Measurements from ENCODE around the gene NLGN1. TPM values are rescaled to one million over a fixed set of nuclear protein-coding genes. Genes with fewer than 3 reads are reported as not detected.
"Not testable (repeated sequence)": the region's sequence is repeated elsewhere in the genome, so short reads cannot be mapped to it uniquely, and the experiment has no call there.

Gene NLGN1
- total RNA-seq, 1 experiment from 2014 or later = 4.2 TPM

- DNase-seq (ENCODE audit: low read depth) = peak; percentile 38
Measured at GRCh38 chr3:174218016-174218415, 820.5 kb downstream of the NLGN1 start.

- no peak for DNase-seq (ENCODE audit: low read depth)
Measured at GRCh38 chr3:174219738-174220137, 822.2 kb downstream of the NLGN1 start.

DNA sequence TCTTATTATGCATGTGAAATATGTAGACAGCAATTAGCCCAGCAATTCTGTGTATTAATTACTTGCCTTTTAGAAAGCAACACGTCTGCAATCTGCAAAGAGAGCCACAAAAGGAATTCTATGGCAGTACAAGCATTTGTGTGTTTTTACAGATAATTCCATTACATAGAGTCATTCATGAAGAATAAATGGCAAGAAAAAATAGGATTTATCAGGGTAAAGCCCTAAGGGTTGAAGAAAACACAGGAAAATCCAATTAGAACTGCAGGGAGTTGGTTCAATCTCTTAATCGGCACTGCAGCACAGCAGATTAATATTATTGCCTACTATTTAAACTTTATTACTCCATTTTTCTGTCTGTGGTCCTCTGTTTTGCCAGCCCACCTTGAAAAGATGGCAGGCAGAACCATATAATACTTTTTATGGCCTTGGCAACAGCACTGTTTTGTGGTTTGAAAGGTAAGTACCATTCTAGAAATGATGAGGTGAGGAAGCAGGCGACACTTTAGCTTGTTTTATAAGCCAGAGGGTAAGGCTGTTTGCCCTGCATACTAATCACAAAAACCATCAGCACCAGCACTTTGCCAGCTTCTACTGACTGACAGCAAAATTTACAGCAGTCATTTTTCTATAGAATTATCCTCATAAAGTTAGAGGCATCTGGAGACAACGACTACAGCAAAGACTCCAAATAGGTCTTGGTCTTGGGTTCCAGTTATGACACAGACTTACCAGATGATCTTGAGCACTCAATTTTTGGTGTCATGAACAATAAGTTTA is 823.4 kb downstream of the NLGN1 start:
- no peak for DNase-seq (ENCODE audit: low read depth)

DNA sequence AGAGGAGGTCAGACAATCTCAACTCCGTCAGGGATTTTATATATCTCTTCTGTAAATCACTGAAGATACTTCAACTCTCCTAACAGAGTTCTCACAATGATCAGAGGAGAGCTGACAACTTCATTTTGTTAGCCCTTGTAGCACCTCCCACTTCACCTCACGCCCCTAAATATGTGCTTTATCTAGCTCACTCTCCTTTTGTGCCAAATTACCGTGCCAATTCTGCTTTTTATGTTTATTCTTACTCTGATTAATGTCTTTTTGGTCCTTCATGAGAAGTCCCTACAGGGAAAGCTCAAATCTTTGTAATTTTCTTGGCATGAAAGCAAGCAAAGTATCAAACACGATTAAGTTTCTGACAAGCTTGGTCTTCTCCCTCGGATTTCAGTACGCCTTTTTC is 825.5 kb downstream of the NLGN1 start:
- DNase-seq (ENCODE audit: low read depth) = no peak

- no peak for DNase-seq (ENCODE audit: low read depth)
Measured at GRCh38 chr3:174223626-174224025, 826.1 kb downstream of the NLGN1 start.

DNA sequence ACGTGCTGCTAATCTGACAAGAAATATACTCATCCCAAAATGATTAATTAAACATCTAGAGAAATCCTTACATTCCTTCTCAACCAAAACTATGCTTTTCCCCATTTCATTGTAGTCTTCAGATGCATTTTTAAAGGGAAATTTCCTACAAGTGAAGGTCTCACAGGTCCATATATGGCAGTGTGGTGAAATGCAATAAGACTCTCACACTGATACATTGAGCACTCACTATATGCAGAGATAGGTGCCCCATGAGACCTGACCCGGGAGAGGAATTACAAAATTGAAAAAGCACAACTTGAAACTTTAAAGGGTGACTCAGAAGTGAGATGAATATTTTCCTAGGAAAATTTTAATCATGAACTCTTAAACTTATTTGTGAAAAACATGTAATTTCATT is 832.4 kb downstream of the NLGN1 start:
- DNase-seq (ENCODE audit: low read depth) = no peak

GRCh38 chr3:174232028-174232657 is 834.6 kb downstream of the NLGN1 start:
- DNase-seq (ENCODE audit: low read depth) = not testable (repeated sequence)

DNA sequence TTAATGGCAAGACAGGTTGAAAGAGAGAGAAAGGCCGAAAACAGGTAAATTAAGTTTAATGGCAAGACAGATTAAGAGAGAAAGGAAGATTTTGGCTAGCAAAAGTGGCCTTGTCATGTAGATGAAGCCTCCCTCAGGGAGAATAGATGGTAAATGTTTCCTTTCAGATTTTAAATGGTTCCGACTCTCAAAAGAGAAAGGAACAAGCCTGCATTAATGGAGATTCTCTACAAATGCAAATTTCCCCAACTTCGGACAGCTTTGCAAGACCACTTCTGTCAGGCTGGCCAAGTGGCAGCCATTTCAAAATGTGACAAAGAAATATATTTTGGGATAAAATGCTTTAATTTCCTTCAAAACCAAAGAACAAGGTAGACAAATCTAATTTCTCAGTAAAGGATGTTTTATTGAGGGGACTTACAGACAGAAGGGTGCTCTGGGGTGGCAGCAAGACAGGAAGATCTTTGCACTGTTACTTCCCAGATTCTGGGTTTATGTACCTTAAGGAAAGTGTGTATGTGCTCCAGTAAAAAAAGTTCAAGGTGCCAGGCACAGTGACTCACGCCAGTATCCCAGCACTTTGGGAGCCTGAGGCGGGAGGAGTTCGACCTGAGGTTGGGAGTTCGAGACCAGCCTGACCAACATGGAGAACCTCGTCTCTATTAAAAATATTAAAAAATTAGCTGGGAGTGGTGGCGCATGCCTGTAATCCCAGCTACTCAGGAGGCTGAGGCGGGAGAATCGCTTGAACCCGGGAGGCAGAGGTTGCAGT is 835.3 kb downstream of the NLGN1 start:
- no peak for DNase-seq (ENCODE audit: low read depth)

GRCh38 chr3:174233511-174233910 is 836.0 kb downstream of the NLGN1 start:
- no peak for DNase-seq (ENCODE audit: low read depth)

DNA sequence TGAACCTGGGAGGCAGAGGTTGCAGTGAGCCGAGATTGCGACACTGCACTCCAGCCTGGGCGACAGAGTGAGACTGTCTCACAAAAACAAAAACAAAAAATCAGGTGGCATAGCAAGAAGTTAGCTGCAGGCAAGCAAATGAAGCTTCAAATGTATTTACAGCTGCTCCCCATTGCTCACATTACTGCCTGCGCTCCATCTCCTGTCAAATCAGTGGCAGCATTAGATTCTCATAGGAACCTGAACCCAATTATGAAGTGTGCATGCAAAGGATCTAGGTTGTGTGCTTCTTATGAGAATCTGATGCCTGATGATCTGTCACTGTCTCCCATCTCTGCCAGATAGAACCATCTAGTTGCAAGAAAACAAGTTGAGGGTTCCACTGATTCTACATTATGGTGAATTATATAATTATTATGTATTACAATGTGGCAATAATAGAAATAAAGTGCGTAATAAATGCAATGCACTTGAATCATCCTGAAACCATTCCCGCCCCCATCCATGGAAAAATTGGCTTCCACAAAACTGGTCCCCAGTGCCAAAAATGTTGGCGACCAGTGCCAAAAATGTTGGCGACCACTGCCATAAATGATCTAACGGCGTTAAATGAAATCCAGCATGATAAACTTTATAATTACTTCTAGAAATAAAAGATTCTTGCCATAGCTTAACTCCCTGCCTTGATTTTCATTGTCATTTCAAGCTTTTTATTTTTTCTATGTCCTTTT is 844.9 kb downstream of the NLGN1 start:
- no peak for DNase-seq (ENCODE audit: low read depth)

DNA sequence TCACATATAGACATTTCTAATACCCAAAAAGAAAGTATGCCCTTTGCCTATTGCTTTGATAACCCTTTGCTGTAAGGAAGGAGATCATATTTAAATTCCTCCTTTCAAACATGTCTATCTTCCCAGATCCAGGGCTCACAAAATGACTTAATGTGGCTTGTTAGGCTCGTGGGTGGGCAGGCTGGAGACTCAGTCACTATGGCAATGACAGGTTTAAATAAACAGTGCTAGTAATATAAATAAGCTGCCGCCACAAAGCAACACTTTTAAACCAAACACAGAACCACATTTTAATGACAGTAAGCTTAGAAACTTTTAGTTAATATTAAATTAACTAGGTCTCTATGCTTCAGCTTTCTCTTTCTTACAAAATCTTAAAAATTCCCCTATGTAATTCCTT is 845.6 kb downstream of the NLGN1 start:
- DNase-seq (ENCODE audit: low read depth) = peak; percentile 77

GRCh38 chr3:174247687-174248152 is 850.2 kb downstream of the NLGN1 start:
- no peak for DNase-seq (ENCODE audit: low read depth)

DNA sequence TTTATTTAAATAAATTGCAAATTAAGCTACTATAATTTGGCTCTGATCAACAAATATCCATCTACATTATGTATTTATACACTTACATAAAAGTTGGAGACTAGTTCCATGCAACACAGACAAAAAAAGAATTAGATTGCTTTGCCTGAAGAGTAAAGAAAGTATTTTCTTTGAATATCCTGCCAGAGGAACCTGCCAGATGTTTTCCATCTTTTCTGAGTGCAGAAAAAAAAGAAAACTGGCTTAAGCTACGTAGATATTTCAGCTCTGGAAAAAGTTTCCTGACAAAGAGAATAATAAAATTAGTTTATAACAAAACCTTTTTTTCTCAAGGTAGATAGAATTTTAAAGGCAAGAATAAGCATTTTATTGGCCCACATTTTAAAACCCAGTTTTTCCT is 854.1 kb downstream of the NLGN1 start:
- DNase-seq (ENCODE audit: low read depth) = no peak

GRCh38 chr3:174253196-174253823 is 855.8 kb downstream of the NLGN1 start:
- no peak for DNase-seq (ENCODE audit: low read depth)

GRCh38 chr3:174253940-174254339 is 856.4 kb downstream of the NLGN1 start:
- no peak for DNase-seq (ENCODE audit: low read depth)

GRCh38 chr3:174255454-174255853 is 857.9 kb downstream of the NLGN1 start:
- DNase-seq (ENCODE audit: low read depth) = no peak

DNA sequence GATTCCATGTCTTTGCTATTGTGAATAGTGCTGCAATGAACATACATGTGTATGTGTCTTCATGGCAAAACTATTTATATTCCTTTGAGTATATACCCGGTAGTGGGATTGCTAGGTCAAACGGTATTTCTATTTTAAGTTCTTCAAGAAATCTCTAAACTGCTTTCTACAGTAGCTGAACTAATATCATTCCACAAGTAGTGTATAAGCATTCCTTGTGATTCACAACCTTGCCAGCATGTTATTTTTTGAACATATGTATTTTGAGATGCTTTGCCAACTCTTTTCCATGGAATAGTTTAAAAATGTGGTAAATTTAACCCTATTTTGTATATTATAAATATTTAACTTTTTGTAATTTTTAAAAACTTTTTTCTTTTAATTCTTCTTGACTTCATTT is 868.9 kb downstream of the NLGN1 start:
- no peak for DNase-seq (ENCODE audit: low read depth)

DNA sequence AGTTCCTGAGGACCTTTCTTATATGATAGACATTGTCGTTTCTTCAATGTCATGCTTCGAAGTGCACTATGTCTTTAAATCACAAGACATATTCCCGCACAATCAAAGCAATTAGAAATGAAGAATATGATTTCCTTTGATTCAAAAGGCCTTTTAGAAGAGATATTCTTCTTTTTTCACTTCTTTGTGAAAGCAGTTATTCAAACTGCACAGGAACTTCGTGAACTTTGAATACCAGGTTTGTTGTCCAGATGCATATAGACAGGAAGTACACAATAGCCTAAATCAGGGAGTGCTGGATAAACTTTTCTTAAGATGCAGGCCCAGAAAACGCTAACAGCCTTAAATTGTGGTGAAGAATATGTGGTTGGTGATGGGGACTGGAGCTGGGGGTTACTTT is 870.5 kb downstream of the NLGN1 start:
- DNase-seq (ENCODE audit: low read depth) = no peak

DNA sequence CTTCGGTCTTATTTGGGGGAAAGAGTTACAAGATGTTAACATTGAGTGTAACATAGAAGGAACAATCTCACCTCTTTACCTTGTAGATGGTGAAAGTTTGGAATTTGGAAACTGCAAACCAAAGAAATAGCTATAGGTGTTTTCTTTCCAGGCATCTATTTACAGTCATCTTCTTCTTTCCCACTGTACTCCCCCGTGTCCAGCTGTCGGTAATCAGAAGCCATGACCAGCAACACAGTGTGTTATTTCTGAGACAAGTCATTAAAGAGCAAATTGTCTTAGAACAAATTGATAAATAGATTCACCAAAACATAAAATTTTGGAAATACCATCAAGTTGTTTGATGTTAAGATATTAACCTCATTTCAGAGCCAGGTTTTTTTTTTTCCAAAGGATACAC is 871.0 kb downstream of the NLGN1 start:
- DNase-seq (ENCODE audit: low read depth) = no peak

GRCh38 chr3:174270841-174271240 is 873.3 kb downstream of the NLGN1 start:
- peak; percentile 78 for DNase-seq (ENCODE audit: low read depth)

GRCh38 chr3:174275336-174275735 is 877.8 kb downstream of the NLGN1 start:
- no peak for DNase-seq (ENCODE audit: low read depth)

Measured in M059J (cell line).